ENCODE measurements around the gene GUF1.

GUF1 gene

GRCh38 chr4:44736900-44737299 is 58.7 kb downstream of the GUF1 start:
- no peaks in the 10 kb centered on the region for H3K4me1 Mint-ChIP-seq
- peaks cover 8% of the 10 kb centered on the region for H3K27me3 Mint-ChIP-seq
- no peak overlapping the region for H3K4me3 Mint-ChIP-seq
- H3K9me3 Mint-ChIP-seq: no peaks in the 10 kb centered on the region
- H3K27ac Mint-ChIP-seq: no peak overlapping the region
- peaks cover 1% of the 10 kb centered on the region for H3K36me3 Mint-ChIP-seq

- Mint-ChIP-seq H3K36me3 (peaks cover 1% of the 10 kb centered on the region), H3K27ac (no peak overlapping the region), H3K9me3 (no peaks in the 10 kb centered on the region), H3K27me3 (peaks cover 8% of the 10 kb centered on the region), H3K4me1 (no peaks in the 10 kb centered on the region), H3K4me3 (no peak overlapping the region)
Measured at GRCh38 chr4:44738615-44739014, 60.4 kb downstream of the GUF1 start.

GRCh38 chr4:44740201-44740600 is 62.0 kb downstream of the GUF1 start:
- H3K36me3 Mint-ChIP-seq: peaks cover 1% of the 10 kb centered on the region
- no peak overlapping the region for H3K27ac Mint-ChIP-seq
- no peaks in the 10 kb centered on the region for H3K9me3 Mint-ChIP-seq
- peaks cover 4% of the 10 kb centered on the region for H3K27me3 Mint-ChIP-seq
- H3K4me1 Mint-ChIP-seq: no peaks in the 10 kb centered on the region
- H3K4me3 Mint-ChIP-seq: no peak overlapping the region
